GM20431 (cell line): ENCODE measurements around the gene ETV1.

Source experiments
- in situ Hi-C: fragments of 300-500 bp; cut with MseI, MboI; formaldehyde crosslinking; loops from one replicate; pipeline ENCODE4 v1.15.0; 2020; ENCODE audit warnings: low sequenced_read_pairs; ENCODE audit not compliant: unreplicated experiment

Gene ETV1

GRCh38 chr7:13989126-13989948, at the start of gene ETV1:
Gene ETV1 (minus strand): TSS chr7:13989666. CDS start chr7:13989052, 614 bp downstream.
- in situ Hi-C loops, result no loop called here

- in situ Hi-C loops, result no loop called here
These were observed 34.9 kb upstream of the ETV1 start for GRCh38 chr7:14024406-14024805.

GRCh38 chr7:14023838-14024237, 34.4 kb upstream of the ETV1 start:
- in situ Hi-C loops, result no loop called here

- in situ Hi-C loops, result no loop called here
These were observed 33.9 kb upstream of the ETV1 start for GRCh38 chr7:14023342-14023741.

GRCh38 chr7:14021069-14021468, 31.6 kb upstream of the ETV1 start:
- in situ Hi-C loops, result no loop called here

- in situ Hi-C loops, result no loop called here
These were observed 31.0 kb upstream of the ETV1 start for GRCh38 chr7:14020339-14020900.

GRCh38 chr7:14018751-14019150, 29.3 kb upstream of the ETV1 start:
- in situ Hi-C loops, result no loop called here

- in situ Hi-C loops, result no loop called here
These were observed 27.5 kb upstream of the ETV1 start for GRCh38 chr7:14016950-14017349.

GRCh38 chr7:14013898-14014297, 24.4 kb upstream of the ETV1 start:
- in situ Hi-C loops, result no loop called here

GRCh38 chr7:14009453-14010418, 20.3 kb upstream of the ETV1 start:
- in situ Hi-C loops, result no loop called here

GRCh38 chr7:14001139-14001538, 11.7 kb upstream of the ETV1 start:
- in situ Hi-C loops, result no loop called here

GRCh38 chr7:14000247-14000646, 10.8 kb upstream of the ETV1 start:
- in situ Hi-C loops, result no loop called here

- in situ Hi-C loops, result no loop called here
These were observed 9.4 kb upstream of the ETV1 start for GRCh38 chr7:13998866-13999265.

GRCh38 chr7:13992596-13992964, 3.1 kb upstream of the ETV1 start:
- in situ Hi-C loops, result no loop called here

- in situ Hi-C loops, result no loop called here
These were observed 2.5 kb upstream of the ETV1 start for GRCh38 chr7:13991791-13992595.

GRCh38 chr7:13990984-13991790, 1.7 kb upstream of the ETV1 start:
- in situ Hi-C loops, result no loop called here

GRCh38 chr7:13990319-13990983, 985 bp upstream of the ETV1 start:
- in situ Hi-C loops, result no loop called here

GRCh38 chr7:13989949-13990305, 461 bp upstream of the ETV1 start:
- in situ Hi-C loops, result no loop called here

- in situ Hi-C loops, result no loop called here
These were observed 738 bp downstream of the ETV1 start for GRCh38 chr7:13988731-13989125.
